NT2/D1 (cell line): ENCODE measurements around the gene ZBTB7A.

Experiments
- YY1 ChIP-seq: IDR thresholded peaks from 2 replicates; pipeline ENCODE4 v1.6.1; 2011; ENCODE audit not compliant: insufficient read length, insufficient read depth
- ZNF274 ChIP-seq: IDR thresholded peaks from 2 replicates; pipeline ENCODE4 v1.6.1; 2011; ENCODE audit warnings: mild to moderate bottlenecking, low read depth, low read length

DNA sequence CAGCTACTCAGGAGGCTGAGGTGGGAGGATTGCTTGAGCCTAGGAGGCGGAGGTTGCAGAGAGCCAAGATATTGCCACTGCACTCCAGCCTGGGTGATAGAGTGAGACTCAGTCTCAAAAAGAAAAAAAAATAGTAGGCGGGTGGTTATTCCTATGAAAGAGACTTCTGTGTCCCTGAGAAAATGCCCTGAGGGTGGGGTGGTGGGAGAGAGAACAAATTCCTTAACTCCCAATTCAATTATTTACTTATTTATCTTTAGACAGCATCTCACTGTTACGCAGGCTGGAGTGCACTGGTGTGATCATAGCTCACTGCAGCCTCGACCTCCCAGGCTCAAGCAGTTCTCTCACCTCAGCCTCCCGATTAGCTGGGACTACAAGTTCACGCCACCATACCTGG, 71.1 kb downstream of the ZBTB7A start:
- TF ChIP-seq YY1 (no peak), ZNF274 (no peak)
